Left lung (tissue), 10 donors: ENCODE data around the gene ADD2. TPM values are rescaled to one million over a fixed set of nuclear protein-coding genes. Genes with fewer than 3 reads are reported as not detected.
A peak's percentile ranks its signal among the peaks of the same experiment; 100 is the strongest.

Experiments
- ATAC-seq: fragments of 200-7000 bp; cut with Tn5 transposase; one replicate; pipeline ENCODE4 v1.9.1; 2020; ENCODE audit warnings: moderate library complexity
- DNase-seq, 4 donors: peaks; one replicate each; pipeline ENCODE4 v3.0.0-alpha.2; 2013 to 2020
- H3K27ac ChIP-seq, 2 donors: fragments of 200-600 bp; sonication (generic) in 1 of 2; one replicate each; pipeline versions ENCODE4 v1.5.0 to v1.8.0; 2020 to 2021
- H3K27me3 ChIP-seq, 2 donors: fragments of 200-600 bp; sonication (generic) in 1 of 2; one replicate each; pipeline versions ENCODE4 v1.5.0 to v1.8.0; 2020 to 2021
- H3K36me3 ChIP-seq, 2 donors: fragments of 200-600 bp; sonication (generic) in 1 of 2; one replicate each; pipeline versions ENCODE4 v1.5.0 to v1.8.0; 2020 to 2021
- H3K4me1 ChIP-seq, 2 donors: fragments of 200-600 bp; one replicate each; pipeline ENCODE4 v1.8.0; 2021
- H3K4me3 ChIP-seq, 2 donors: fragments of 200-600 bp; sonication (generic) in 1 of 2; one replicate each; pipeline versions ENCODE4 v1.5.0 to v1.8.0; 2020 to 2021; ENCODE audit warnings: mild to moderate bottlenecking in 1 of 2
- H3K9me3 ChIP-seq, 2 donors: fragments of 200-600 bp; sonication (generic) in 1 of 2; one replicate each; pipeline versions ENCODE4 v1.5.0 to v1.8.0; 2020 to 2021
- CTCF ChIP-seq, 2 donors: fragments of 200-600 bp; sonication (generic) in 1 of 2; IDR thresholded peaks; one replicate each; pipeline versions ENCODE4 v1.5.0 to v1.8.0; 2021; ENCODE audit warnings: antibody characterized with exemption in 2 of 2
- intact Hi-C, 2 donors: fragments of 100-400 bp; cut with DNase I; formaldehyde crosslinking; loops; one replicate each; pipeline versions ENCODE4 v1.11.2 to v1.14.2; 2022
- polyA plus RNA-seq, 6 donors: library from polyadenylated mRNA; unstranded; fragments of 120-200 nt; gene quantifications; one replicate each; pipeline ENCODE4 v1.2.1, GENCODE V29; 2013; ENCODE audit not compliant: insufficient read length in 6 of 6
- total RNA-seq, 2 donors: library from RNA; stranded (reverse); fragmentation: NEBNext Ultra II Directional; extraction: Animal tissue kit (Norgen Biotek cat#: 25700); gene quantifications; one replicate each; pipeline ENCODE4 v1.2.1, GENCODE V29; 2021
- donor health status: DM: no; HTN: yes; CAD: no.
- donor health status: DM: no; HTN: no; CAD: no.

ADD2 gene
- total and polyA plus RNA-seq, 8 donors: 0.92 to 12.2 (median 6.5) TPM

- Histone ChIP-seq H3K27ac (no peak overlapping the region), H3K36me3 (no peaks in the 10 kb centered on the region), H3K27me3 (peaks cover 0 to 6% of the 10 kb centered on the region in 2 donors), H3K4me3 (no peak overlapping the region), H3K4me1 (no peaks in the 10 kb centered on the region), H3K9me3 (no peaks in the 10 kb centered on the region)
- no peak for DNase-seq
- intact Hi-C loops: no loop called here
- ATAC-seq: peak; percentile 62
- no peak for TF ChIP-seq CTCF (IDR thresholded peaks at IDR 0.05)
These were observed 81.2 kb downstream of the ADD2 start for GRCh38 chr2:70686577-70687460.

DNA sequence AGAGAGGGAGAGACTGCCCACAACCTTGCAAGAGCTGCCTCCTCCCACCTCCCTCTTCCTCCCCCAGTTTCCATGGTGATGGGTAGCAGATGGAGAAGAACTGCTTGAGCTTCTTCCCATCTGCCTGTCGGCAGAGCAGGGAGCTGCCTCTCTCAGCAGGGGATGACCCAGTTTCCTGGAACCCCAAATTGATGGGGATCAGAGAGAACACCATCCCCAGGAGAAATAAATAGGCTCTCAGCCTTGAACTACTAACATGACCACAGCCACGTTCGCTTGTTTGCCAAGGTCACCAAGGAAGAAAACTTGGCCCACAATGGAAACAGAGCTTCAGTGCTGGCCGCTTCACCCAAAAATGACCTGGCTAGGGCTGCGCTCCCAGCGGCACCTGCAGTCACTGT, 82.2 kb downstream of the ADD2 start:
- H3K9me3 ChIP-seq: no peaks in the 10 kb centered on the region
- peaks cover 0 to 6% of the 10 kb centered on the region in 2 donors for H3K27me3 ChIP-seq
- H3K4me3 ChIP-seq: no peak overlapping the region
- H3K27ac ChIP-seq: no peak overlapping the region
- H3K4me1 ChIP-seq: no peaks in the 10 kb centered on the region
- no peaks in the 10 kb centered on the region for H3K36me3 ChIP-seq
- intact Hi-C loops: no loop called here
- no peak for DNase-seq
- no peak for ATAC-seq
- TF ChIP-seq CTCF (IDR thresholded peaks at IDR 0.05): no peak

DNA sequence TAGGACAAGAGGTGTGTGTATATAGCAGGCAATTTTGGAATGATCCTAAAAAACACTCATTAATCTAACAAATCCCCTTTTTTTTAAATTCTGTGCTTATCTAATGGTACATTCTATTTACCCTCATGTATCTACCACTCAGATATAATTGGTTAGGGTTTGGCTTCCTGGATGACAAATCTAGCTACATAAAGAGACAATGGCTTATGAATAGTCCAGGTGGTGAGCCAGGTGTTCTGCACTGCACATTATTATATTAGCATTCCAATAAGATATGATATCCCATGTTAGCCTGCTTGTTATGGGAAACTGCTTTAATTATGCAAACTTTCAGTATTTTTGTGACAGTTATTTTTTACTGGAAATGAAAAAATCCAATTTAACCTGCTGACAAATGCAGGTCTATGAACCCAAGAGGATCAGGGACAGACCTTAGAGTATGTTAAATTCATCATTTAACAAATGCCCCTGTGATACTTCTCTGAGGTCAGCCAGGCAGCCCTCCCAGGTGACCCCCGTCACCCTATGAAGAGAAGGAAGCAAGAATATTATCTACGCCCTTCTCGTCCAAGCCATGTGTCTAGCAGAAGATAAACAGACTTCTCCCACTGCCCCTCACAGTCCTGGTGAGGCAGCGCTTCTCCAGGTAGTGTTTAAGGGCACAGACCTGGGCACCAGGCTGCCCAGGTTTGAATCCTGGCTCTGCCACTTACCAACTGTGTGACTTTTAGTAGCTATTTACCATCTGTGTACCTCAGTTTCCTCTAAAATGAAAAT, 83.0 kb downstream of the ADD2 start:
- ATAC-seq (no peak), DNase-seq (no peak)
- no peaks in the 10 kb centered on the region for H3K36me3 ChIP-seq
- H3K4me3 ChIP-seq: no peak overlapping the region
- H3K27ac ChIP-seq: no peak overlapping the region
- no peak for TF ChIP-seq CTCF (IDR thresholded peaks at IDR 0.05)
- H3K27me3 ChIP-seq: peaks cover 0 to 6% of the 10 kb centered on the region in 2 donors
- no peaks in the 10 kb centered on the region for H3K4me1 ChIP-seq
- intact Hi-C loops: no loop called here
- H3K9me3 ChIP-seq: no peaks in the 10 kb centered on the region

DNA sequence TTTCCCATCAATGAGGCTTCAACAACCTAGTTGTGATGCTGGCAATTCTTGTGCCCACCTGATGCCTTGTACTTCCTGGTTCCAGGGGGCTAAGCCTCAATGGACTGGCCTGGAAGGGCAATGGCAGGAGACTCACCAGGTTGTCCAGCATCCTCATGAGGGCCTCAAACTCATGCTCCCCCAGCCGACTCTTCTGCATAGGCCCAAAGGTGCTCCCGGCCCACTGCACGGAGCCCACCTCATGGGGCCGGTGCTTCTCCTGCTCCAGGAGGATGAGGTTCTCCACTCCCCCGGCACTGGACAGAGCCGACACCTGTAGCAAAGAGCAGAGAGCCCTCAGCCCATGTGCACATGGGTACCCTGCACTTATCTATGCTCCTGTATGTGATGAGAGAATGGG, 84.5 kb downstream of the ADD2 start:
- H3K27me3 ChIP-seq: peaks cover 0 to 6% of the 10 kb centered on the region in 2 donors
- no peak for ATAC-seq
- no peaks in the 10 kb centered on the region for H3K9me3 ChIP-seq
- no peaks in the 10 kb centered on the region for H3K4me1 ChIP-seq
- no peak for TF ChIP-seq CTCF (IDR thresholded peaks at IDR 0.05)
- H3K36me3 ChIP-seq: no peaks in the 10 kb centered on the region
- intact Hi-C loops: no loop called here
- no peak for DNase-seq
- no peak overlapping the region for H3K27ac ChIP-seq
- no peak overlapping the region for H3K4me3 ChIP-seq

GRCh38 chr2:70680735-70681134, 87.3 kb downstream of the ADD2 start:
- Histone ChIP-seq H3K4me3 (no peak overlapping the region), H3K9me3 (no peaks in the 10 kb centered on the region), H3K4me1 (no peaks in the 10 kb centered on the region), H3K27ac (no peak overlapping the region), H3K27me3 (no peaks in the 10 kb centered on the region), H3K36me3 (no peaks in the 10 kb centered on the region)
- intact Hi-C loops: no loop called here
- TF ChIP-seq CTCF (IDR thresholded peaks at IDR 0.05): no peak
- DNase-seq (no peak), ATAC-seq (no peak)
